Astrocyte of the spinal cord (primary cell): ENCODE measurements around the gene RUNDC1.

Experiments
- DNase-seq: peaks from one replicate; pipeline ENCODE4 v3.0.0; 2011; ENCODE audit warnings: low read depth, low spot score
- H3K4me3 ChIP-seq: 2 replicates; pipeline ENCODE4 v1.5.1; 2011; ENCODE audit warnings: low read depth, mild to moderate bottlenecking, low read length, moderate library complexity
- in situ Hi-C: cut with HindIII; loops from 2 replicates; pipeline ENCODE4 v1.10.0; 2017; ENCODE audit warnings: low sequenced_read_pairs
- TF ChIP-seq, protein P1 (sequence below): IDR thresholded peaks from 2 replicates; pipeline ENCODE4 v1.5.1; 2012; ENCODE audit warnings: low read depth, mild to moderate bottlenecking, low read length, inconsistent platforms

RUNDC1 gene

DNA sequence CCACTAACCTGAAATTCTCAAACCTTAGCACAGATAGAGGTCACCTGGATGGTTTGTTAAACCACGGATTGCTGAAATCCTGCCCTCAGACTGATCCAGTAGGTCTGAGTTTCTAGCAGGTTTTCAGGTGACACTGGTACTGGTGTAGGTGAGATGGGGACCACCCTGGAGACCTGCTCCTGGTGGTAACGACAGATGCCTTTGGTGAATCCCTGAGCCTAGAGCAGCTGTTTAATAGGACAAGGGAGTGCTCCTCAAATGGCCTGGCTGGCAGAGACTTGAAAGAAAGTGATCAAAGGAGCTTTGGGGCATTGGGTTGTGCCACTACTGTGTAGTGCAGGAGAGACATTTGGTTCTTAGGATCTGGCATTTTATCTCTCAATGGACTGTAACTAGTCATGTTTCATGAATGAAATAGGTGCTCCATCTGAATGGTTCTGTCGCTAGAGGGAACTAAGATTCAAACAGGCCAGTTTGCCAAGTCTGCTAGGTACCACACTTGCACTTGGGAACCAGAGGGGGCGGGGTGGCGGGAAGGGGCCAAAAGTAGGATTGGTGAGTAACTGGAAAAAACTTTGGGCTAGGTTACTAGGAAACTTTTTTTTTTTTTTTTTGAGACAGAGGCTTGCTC, 23.3 kb downstream of the RUNDC1 start:
- no peak overlapping the region for H3K4me3 ChIP-seq
- DNase-seq = peak; percentile 30
- TF ChIP-seq, protein P1, sequence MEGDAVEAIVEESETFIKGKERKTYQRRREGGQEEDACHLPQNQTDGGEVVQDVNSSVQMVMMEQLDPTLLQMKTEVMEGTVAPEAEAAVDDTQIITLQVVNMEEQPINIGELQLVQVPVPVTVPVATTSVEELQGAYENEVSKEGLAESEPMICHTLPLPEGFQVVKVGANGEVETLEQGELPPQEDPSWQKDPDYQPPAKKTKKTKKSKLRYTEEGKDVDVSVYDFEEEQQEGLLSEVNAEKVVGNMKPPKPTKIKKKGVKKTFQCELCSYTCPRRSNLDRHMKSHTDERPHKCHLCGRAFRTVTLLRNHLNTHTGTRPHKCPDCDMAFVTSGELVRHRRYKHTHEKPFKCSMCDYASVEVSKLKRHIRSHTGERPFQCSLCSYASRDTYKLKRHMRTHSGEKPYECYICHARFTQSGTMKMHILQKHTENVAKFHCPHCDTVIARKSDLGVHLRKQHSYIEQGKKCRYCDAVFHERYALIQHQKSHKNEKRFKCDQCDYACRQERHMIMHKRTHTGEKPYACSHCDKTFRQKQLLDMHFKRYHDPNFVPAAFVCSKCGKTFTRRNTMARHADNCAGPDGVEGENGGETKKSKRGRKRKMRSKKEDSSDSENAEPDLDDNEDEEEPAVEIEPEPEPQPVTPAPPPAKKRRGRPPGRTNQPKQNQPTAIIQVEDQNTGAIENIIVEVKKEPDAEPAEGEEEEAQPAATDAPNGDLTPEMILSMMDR = no peak
- in situ Hi-C loops = no loop called here

DNA sequence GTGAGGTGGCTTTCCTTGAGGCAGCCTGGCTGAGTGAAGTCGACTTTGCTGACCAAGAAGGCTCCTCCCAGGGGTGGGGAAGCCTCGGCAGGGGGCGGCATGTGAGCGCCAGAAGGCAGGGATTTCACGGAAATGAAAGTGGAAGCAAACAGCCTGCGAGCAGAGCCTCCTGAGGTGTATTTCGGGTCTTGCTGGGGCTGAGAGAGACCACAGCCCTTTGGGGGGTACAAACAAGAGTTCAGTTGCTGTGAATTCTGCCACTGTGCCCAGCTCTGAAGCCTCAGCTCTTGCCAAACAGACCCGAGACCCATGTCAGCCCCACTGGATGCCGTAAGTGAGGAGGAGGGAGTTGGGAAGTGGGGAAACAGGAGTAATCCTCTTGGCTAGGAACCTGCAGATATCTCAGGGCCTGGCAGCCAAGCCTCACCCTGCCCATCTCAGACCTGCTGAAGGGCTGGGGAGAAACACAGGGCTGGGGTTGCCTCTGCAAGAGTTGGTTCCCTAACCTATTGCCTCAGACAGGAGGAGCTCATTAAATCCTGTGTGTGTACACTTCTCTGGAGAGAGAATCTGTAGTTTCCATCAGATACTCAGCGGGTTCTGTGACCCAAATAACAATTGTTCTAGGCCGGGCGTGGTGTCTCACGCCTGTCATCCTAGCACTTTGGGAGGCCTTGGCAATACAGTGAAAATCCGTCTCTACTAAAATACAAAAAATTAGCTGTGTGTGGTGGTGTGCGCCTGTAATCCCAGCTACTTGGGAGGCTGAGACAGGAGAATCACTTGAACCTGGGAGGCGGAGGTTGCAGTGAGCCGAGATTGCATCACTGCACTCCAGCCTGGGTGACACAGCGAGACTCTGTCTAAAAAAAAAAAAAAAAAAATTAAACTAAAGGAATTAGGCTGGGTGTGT, 26.5 kb downstream of the RUNDC1 start, which contains the start of gene IFI35:
Gene IFI35 (plus strand): TSS at position 146 of the 913 bp plus-strand sequence. CDS start 164 bp downstream, at position 310.
- in situ Hi-C loops = no loop called here
- TF ChIP-seq, protein P1 = peak; percentile 21
- DNase-seq = peak; percentile 90
- peak within 1 kb of the TSS; percentile 69 for H3K4me3 ChIP-seq

DNA sequence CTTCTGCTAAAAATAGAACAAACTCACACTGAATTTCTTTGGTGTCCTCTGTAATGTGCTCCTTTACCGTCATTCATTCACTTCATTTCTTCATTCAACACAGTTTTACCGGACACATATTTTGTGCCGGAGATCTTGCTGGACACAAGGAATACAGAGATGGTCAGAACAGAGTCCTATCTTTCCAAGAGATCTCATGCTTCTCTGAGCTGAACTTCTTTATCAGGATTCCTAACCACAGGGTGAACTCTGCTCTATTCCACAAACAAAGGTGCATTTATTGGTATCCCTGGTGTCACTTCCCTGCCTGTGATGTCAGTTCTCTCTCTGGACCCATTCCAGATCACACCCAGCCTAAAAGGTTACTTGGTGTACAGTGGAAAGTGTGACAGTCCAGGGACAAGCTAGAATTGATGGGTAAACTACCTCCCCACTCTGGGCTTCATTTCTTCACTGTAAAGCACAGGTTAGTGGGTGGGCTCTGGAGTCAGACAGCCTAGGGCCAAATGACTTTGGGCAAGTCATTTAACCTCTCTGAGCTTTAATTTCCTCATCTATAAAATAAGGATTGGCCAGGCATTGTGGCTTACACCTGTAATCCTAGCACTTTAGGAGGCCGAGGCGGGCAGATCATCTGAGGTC, 30.4 kb downstream of the RUNDC1 start:
- no peak overlapping the region for H3K4me3 ChIP-seq
- in situ Hi-C loops = no loop called here
- no peak for DNase-seq
- TF ChIP-seq, protein P1 = no peak

GRCh38 chr17:43011728-43012472, 31.5 kb downstream of the RUNDC1 start:
- no peak for DNase-seq
- TF ChIP-seq, protein P1 = no peak
- in situ Hi-C loops = no loop called here
- H3K4me3 ChIP-seq = no peak overlapping the region

- DNase-seq = no peak
- TF ChIP-seq, protein P1 = no peak
- in situ Hi-C loops = no loop called here
- H3K4me3 ChIP-seq = no peak overlapping the region
Observed at GRCh38 chr17:43013296-43013695, 32.9 kb downstream of the RUNDC1 start.
